Activated T-cell treated with anti-CD3 and anti-CD28 coated beads, Interleukin-2, amount 50 U/mL, for 4 hours (primary cell): ENCODE data around the gene EEF2. TPM values are rescaled to one million over a fixed set of nuclear protein-coding genes. Genes with fewer than 3 reads are reported as not detected.
A peak's percentile ranks its signal among the peaks of the same experiment; 100 is the strongest.

ENCODE experiments used
- ATAC-seq, 2 donors: fragments of 200-7000 bp; cut with Tn5 transposase; one replicate each; pipeline ENCODE4 v1.10.0; 2021
- DNase-seq: peaks from one replicate; pipeline ENCODE4 v3.0.0-alpha.2; 2020
- H3K27me3 Mint-ChIP-seq: one replicate; pipeline ENCODE4 v1.8.0; 2021; ENCODE audit warnings: low read depth, mixed read lengths
- H3K36me3 Mint-ChIP-seq: one replicate; pipeline ENCODE4 v1.8.0; 2022; ENCODE audit warnings: mixed read lengths; ENCODE audit not compliant: insufficient read depth
- H3K4me1 Mint-ChIP-seq: one replicate; pipeline ENCODE4 v1.8.0; 2021; ENCODE audit warnings: low read depth, mixed read lengths
- H3K4me3 Mint-ChIP-seq: one replicate; pipeline ENCODE4 v1.8.0; 2021; ENCODE audit warnings: mild to moderate bottlenecking, moderate library complexity, mixed read lengths
- H3K9me3 Mint-ChIP-seq: one replicate; pipeline ENCODE4 v1.8.0; 2021; ENCODE audit warnings: mixed read lengths
- total RNA-seq, 3 donors: library from RNA; stranded (reverse); gene quantifications; one replicate each; pipeline ENCODE4 v1.2.1, GENCODE V29; 2021

EEF2 gene
- total RNA-seq, 3 donors from 2014 or later, result 3,493 to 4,080 (median 3,609) TPM

GRCh38 chr19:3983936-3984583 is 1.2 kb downstream of the EEF2 start:
- Mint-ChIP-seq H3K27me3 (no peaks in the 10 kb centered on the region), H3K4me1 (peaks cover 52% of the 10 kb centered on the region), H3K36me3 (peaks cover 40% of the 10 kb centered on the region), H3K4me3 (peak overlapping the region; percentile 98), H3K9me3 (no peaks in the 10 kb centered on the region)
- ATAC-seq (no peak), DNase-seq (no peak)

GRCh38 chr19:3983542-3983914 is 1.7 kb downstream of the EEF2 start:
- DNase-seq, result no peak
- no peaks in the 10 kb centered on the region for H3K9me3 Mint-ChIP-seq
- H3K36me3 Mint-ChIP-seq, result peaks cover 43% of the 10 kb centered on the region
- H3K27me3 Mint-ChIP-seq, result no peaks in the 10 kb centered on the region
- H3K4me3 Mint-ChIP-seq, result peak overlapping the region; percentile 98
- ATAC-seq, result no peak
- H3K4me1 Mint-ChIP-seq, result peaks cover 53% of the 10 kb centered on the region

DNA sequence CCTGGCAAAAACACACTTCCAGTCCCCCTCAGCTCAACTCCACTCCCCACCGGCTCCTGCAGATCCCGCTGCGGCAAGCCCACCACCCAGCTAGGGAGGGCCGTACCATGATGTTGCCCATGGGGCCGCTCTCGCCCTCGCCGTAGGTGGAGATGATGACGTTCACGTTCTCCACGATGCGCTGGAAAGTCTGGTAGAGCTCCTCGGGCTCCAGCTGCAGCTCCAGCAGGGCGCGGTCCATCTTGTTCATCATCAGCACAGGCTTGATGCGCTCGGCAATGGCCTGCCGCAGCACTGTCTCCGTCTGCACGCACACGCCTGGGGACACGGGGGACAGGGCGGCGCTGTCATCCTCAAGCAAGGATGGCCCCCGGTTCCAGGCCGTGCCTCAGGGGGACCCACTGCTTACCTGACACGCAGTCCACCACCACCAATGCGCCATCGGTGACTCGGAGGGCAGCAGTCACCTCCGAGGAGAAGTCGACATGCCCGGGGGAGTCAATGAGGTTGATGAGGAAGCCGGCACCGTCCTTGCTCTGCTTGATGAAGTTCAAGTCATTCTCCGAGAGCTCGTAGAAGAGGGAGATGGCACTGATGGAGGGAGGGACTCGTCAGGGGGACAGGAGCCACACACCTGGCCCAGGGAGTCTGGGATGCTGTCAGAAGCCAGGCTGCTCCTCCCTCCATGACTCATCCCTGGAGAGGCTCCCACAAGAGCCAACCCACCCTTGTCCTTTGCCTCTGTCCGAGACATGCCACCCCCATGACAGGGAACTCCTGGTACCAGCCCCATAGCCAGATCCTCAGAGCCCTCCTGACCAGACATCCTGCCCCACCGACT is 2.3 kb downstream of the EEF2 start:
- H3K36me3 Mint-ChIP-seq, result peaks cover 46% of the 10 kb centered on the region
- ATAC-seq (no peak), DNase-seq (no peak)
- peak overlapping the region; percentile 98 for H3K4me3 Mint-ChIP-seq
- H3K9me3 Mint-ChIP-seq, result no peaks in the 10 kb centered on the region
- H3K27me3 Mint-ChIP-seq, result no peaks in the 10 kb centered on the region
- peaks cover 57% of the 10 kb centered on the region for H3K4me1 Mint-ChIP-seq

DNA sequence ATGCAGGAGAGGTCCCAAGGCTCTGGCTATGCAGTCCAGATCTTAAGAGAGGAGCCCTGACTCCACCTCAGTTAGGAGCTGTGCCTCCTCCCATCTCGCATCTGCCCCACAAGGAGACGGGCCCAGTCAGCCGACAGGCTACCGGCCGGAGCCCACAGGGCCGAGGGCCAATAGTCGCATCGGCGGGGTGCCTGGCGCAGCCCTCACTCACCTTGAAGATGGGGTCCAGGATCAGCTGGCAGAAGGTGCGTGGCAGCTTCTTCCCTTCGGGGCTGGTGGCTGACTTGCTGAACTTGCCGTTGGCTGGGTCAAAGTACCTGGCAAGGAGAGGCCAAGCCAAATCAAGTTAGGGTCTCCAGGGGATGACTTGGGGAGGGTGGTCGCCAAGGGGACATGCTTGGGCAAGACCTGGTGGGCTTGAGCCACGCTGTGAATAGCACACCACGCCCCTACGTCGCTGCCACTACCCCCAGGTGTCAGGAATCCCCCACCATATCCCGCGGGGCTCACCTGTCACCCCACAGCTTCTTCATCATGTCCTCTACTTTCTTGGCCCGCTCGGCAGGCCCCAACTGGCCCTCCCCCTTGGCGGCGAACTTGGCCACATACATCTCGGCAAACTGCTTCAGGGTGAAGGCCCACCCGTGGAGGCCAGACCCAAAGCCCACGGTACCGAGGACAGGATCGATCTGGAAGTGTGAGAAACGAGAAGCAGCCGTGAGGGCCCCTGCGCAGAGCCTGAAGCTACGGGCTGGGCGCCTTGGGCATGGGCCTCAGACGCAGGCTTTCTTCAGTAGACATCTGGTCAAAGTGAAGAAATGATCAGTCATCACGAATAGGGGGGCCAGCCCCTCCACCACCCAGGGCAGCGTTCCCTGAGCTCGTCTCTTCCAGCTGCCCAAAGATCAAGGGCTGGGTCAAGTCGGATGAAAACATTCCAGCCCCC is 3.3 kb downstream of the EEF2 start:
- no peak for DNase-seq
- Mint-ChIP-seq H3K4me3 (peak overlapping the region; percentile 98), H3K4me1 (peaks cover 52% of the 10 kb centered on the region), H3K9me3 (no peaks in the 10 kb centered on the region), H3K36me3 (peaks cover 52% of the 10 kb centered on the region), H3K27me3 (no peaks in the 10 kb centered on the region)
- ATAC-seq, result no peak

DNA sequence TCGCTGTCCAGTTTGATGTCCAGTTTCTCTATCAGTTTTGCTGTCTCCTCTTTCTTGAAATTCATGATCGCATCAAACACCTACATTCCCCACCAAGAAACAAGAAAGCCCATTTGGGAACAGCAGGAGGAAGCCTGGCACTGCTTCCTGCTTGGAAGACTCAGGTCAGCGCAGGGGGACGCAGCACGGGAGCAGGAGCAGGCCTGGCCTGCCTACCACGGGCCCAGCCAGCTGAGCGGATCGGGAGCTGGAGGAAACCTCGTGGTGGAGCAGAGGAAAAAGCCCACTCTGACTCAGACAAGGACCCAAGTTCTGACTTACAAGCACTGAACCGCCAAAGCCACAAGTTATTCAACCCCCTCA is 3.9 kb downstream of the EEF2 start:
- H3K4me1 Mint-ChIP-seq, result peaks cover 48% of the 10 kb centered on the region
- ATAC-seq (no peak), DNase-seq (no peak)
- H3K9me3 Mint-ChIP-seq, result no peaks in the 10 kb centered on the region
- no peaks in the 10 kb centered on the region for H3K27me3 Mint-ChIP-seq
- H3K4me3 Mint-ChIP-seq, result peak overlapping the region; percentile 22
- H3K36me3 Mint-ChIP-seq, result peaks cover 55% of the 10 kb centered on the region

GRCh38 chr19:3980353-3981251 is 4.7 kb downstream of the EEF2 start:
- DNase-seq (no peak), ATAC-seq (no peak)
- Mint-ChIP-seq H3K4me3 (no peak overlapping the region), H3K9me3 (no peaks in the 10 kb centered on the region), H3K36me3 (peaks cover 61% of the 10 kb centered on the region), H3K4me1 (peaks cover 41% of the 10 kb centered on the region), H3K27me3 (no peaks in the 10 kb centered on the region)

DNA sequence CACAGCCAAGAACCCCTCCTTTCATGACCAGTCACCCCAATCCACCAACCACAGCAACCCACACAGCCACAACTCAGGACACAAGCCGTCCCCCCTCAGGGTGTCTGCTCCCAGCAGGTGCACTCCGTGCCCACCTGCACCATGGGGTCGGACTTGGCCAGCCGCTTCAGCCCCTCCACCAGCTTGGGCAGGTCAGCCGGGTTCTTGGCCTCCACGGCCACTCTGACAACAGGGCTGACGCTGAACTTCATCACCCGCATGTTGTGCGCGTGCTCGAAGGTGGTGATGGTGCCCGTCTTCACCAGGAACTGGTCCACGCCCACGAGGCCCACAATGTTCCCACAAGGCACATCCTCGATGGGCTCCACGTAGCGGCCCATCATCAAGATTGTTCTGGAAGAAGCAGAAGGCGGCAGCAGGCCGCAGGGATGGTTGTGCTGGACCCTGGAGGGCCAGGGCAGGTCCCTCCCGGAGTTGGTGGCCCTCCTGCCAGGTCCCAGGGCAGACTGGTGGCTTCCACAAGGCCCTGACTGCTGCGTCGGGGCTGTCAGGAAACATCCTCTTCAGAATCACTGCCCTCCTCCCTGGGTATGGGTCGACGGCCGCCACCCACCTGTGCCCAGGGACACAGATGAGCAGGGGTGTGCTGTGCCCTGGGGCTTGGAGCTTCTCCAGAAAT is 5.5 kb downstream of the EEF2 start:
- no peak for ATAC-seq
- DNase-seq, result no peak
- H3K4me3 Mint-ChIP-seq, result peak overlapping the region; percentile 53
- H3K36me3 Mint-ChIP-seq, result peaks cover 60% of the 10 kb centered on the region
- no peaks in the 10 kb centered on the region for H3K9me3 Mint-ChIP-seq
- H3K4me1 Mint-ChIP-seq, result peaks cover 41% of the 10 kb centered on the region
- no peaks in the 10 kb centered on the region for H3K27me3 Mint-ChIP-seq

DNA sequence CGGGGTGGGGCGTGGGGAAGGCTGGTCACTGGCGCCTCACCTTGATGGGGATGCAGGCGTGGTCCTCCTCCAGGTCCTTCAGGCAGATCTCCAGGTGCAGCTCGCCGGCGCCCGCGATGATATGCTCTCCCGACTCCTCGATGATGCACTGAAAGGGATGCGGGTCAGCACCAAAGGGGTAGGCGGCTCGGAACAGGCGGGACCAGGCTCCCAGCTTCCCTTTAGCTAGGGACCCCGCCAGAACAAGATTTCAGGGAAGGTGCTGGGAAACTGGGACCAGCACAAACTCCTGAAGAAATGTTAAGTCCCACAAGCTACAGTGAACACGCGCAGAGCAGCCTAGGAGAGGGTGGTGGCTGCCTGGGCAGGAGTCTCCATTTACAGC is 6.0 kb downstream of the EEF2 start:
- Mint-ChIP-seq H3K9me3 (no peaks in the 10 kb centered on the region), H3K36me3 (peaks cover 55% of the 10 kb centered on the region), H3K4me1 (peaks cover 37% of the 10 kb centered on the region), H3K27me3 (no peaks in the 10 kb centered on the region), H3K4me3 (peak overlapping the region; percentile 53)
- DNase-seq, result no peak
- ATAC-seq, result peak in 1 of 2 donors; percentile 6

DNA sequence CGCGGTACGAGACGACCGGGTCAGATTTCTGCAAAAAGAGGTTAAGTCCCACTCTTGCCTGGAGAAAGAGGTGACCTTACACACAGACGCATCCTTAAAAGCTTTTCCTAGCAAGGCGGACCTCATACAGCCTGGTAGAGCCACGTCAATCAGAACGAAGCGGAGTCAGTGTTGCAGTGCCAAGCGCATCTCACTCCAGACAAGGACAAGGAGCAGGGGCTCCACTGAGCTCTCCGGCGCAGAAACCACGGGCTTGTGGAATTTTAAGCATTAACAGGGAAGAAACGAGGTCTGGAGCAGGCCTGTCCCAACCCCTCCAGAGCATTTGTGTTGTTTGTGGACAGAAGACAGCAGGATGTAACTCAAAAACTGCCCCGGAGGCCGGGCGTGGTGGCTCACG is 7.1 kb downstream of the EEF2 start:
- Mint-ChIP-seq H3K36me3 (peaks cover 45% of the 10 kb centered on the region), H3K4me1 (peaks cover 26% of the 10 kb centered on the region), H3K9me3 (no peaks in the 10 kb centered on the region), H3K4me3 (no peak overlapping the region), H3K27me3 (no peaks in the 10 kb centered on the region)
- DNase-seq (no peak), ATAC-seq (no peak)

DNA sequence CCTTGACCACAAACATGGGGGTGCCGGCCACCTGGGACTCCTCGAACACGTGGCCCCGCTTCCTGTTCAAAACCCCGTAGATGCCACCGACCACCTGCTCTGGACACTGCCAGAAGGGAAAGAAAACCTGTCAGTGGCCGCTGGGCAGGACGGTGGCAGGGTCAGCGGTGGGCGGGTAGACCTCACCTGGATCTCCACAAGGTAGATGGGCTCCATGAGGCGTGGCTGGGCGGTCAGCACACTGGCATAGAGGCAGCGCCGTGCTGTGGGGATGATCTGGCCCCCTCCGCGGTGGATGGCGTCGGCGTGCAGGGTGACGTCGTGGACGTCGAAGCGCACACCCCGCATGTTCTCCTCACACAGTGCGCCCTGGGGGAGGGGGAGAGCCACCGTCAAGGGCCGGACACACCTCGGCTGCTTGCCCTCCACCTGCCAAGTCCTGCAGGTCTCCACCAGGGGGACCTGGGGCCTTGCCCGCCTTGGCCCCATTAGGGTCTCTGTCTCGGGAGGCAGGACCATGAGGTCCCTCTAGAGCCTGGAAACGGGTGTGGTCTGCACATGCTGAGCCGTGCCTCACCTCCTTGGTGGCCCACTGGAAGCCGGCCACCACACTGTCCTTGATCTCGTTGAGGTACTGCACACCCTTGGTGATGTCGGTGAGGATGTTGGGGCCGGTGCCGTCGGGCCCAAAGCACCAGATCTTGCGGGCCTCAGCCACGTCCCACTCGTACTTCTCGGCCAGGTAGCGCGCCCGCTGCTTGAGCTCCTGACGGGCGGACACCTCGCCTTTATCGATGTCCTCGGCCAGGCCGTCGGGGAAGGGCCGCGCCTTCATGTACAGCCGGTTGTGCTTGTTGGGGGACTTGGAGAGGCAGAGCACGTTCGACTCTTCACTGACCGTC is 7.8 kb downstream of the EEF2 start:
- H3K4me1 Mint-ChIP-seq, result peaks cover 20% of the 10 kb centered on the region
- DNase-seq (no peak), ATAC-seq (peak; percentile 3 to 5)
- no peaks in the 10 kb centered on the region for H3K9me3 Mint-ChIP-seq
- H3K4me3 Mint-ChIP-seq, result no peak overlapping the region
- peaks cover 38% of the 10 kb centered on the region for H3K36me3 Mint-ChIP-seq
- H3K27me3 Mint-ChIP-seq, result no peaks in the 10 kb centered on the region

GRCh38 chr19:3976495-3977241 is 8.6 kb downstream of the EEF2 start:
- H3K27me3 Mint-ChIP-seq, result no peaks in the 10 kb centered on the region
- H3K4me1 Mint-ChIP-seq, result peaks cover 15% of the 10 kb centered on the region
- H3K4me3 Mint-ChIP-seq, result no peak overlapping the region
- H3K36me3 Mint-ChIP-seq, result peaks cover 33% of the 10 kb centered on the region
- ATAC-seq, result no peak
- DNase-seq, result no peak
- H3K9me3 Mint-ChIP-seq, result no peaks in the 10 kb centered on the region

DNA sequence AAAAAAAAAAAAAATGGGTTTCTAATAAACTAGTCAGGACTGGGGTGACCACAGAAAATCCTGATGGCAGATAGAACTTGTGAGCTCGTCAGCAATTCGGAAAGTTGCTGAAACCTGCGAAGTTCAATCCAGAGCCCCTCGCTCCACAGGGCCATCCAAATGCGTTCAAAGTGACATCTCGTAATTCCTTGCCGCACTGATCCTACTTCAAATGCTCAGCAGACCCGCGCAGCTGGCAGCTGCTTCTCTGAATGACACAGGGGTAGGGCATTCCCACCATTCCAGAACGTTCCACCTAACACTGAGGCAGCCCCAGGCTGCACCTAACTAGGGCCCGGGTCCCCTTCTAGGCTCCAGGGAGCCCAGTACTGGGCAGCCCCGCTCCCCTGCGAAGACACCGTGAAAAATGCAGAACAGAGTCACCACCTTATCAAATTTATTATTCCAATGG is 9.6 kb downstream of the EEF2 start:
- ATAC-seq (no peak), DNase-seq (no peak)
- Mint-ChIP-seq H3K4me1 (peaks cover 17% of the 10 kb centered on the region), H3K27me3 (no peaks in the 10 kb centered on the region), H3K36me3 (peaks cover 29% of the 10 kb centered on the region), H3K9me3 (no peaks in the 10 kb centered on the region), H3K4me3 (peak overlapping the region; percentile 11)
